Mucosa of descending colon (tissue), 3 donors: ENCODE measurements around the gene BLID. TPM values are rescaled to one million over a fixed set of nuclear protein-coding genes. Genes with fewer than 3 reads are reported as not detected.

ENCODE experiments used
- ATAC-seq: fragments of 200-7000 bp; cut with Tn5 transposase; one replicate; pipeline ENCODE4 v1.9.1; 2020; ENCODE audit warnings: mild to moderate bottlenecking, moderate library complexity
- DNase-seq, 3 donors: peaks; one replicate each; pipeline ENCODE4 v3.0.0-alpha.2; 2020
- H3K36me3 ChIP-seq: fragments of 200-600 bp; one replicate; pipeline ENCODE4 v1.8.0; 2021; ENCODE audit warnings: low read depth, mild to moderate bottlenecking
- H3K4me1 ChIP-seq: fragments of 200-600 bp; one replicate; pipeline ENCODE4 v1.8.0; 2021; ENCODE audit warnings: low read depth, mild to moderate bottlenecking
- H3K4me3 ChIP-seq: fragments of 200-600 bp; one replicate; pipeline ENCODE4 v1.8.0; 2021; ENCODE audit warnings: mild to moderate bottlenecking
- H3K9me3 ChIP-seq: fragments of 200-600 bp; one replicate; pipeline ENCODE4 v1.8.0; 2021; ENCODE audit warnings: mild to moderate bottlenecking
- intact Hi-C, 2 donors: fragments of 100-400 bp; cut with DNase I in 1 of 2; cut with micrococcal nuclease in 1 of 2; formaldehyde crosslinking; loops; one replicate each; pipeline versions ENCODE4 v1.11.0 to v1.11.1; 2022; cut with DNase I, micrococcal nuclease
- total RNA-seq, 3 donors: library from RNA; stranded (reverse); fragmentation: NEBNext Ultra II Directional in 2 of 3; extraction: Animal tissue kit (Norgen Biotek cat#: 25700) in 2 of 3; gene quantifications; one replicate each; pipeline versions ENCODE4 v1.2.1 to v1.2.4, GENCODE V29; 2021 to 2023
- TF ChIP-seq, protein P1 (sequence below): fragments of 200-600 bp; IDR thresholded peaks from one replicate; pipeline ENCODE4 v1.8.0; 2022; ENCODE audit warnings: antibody characterized with exemption, mild to moderate bottlenecking
- donor health status: DM: no; HTN: no; CAD: no; lungs with moderate emphysema.
- donor health status: DM: no; HTN: no; CAD: no.
- donor health status: DM: no; HTN: yes; CAD: no.

BLID gene
- total RNA-seq, 3 donors from 2014 or later, result 0.73 TPM; not detected in 2

- intact Hi-C loops, result no loop called here
- ATAC-seq (no peak), DNase-seq (no peak)
- no peak overlapping the region for H3K4me3 ChIP-seq
- TF ChIP-seq, protein P1, sequence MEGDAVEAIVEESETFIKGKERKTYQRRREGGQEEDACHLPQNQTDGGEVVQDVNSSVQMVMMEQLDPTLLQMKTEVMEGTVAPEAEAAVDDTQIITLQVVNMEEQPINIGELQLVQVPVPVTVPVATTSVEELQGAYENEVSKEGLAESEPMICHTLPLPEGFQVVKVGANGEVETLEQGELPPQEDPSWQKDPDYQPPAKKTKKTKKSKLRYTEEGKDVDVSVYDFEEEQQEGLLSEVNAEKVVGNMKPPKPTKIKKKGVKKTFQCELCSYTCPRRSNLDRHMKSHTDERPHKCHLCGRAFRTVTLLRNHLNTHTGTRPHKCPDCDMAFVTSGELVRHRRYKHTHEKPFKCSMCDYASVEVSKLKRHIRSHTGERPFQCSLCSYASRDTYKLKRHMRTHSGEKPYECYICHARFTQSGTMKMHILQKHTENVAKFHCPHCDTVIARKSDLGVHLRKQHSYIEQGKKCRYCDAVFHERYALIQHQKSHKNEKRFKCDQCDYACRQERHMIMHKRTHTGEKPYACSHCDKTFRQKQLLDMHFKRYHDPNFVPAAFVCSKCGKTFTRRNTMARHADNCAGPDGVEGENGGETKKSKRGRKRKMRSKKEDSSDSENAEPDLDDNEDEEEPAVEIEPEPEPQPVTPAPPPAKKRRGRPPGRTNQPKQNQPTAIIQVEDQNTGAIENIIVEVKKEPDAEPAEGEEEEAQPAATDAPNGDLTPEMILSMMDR, result no peak
- no peaks in the 10 kb centered on the region for H3K9me3 ChIP-seq
- H3K4me1 ChIP-seq, result no peaks in the 10 kb centered on the region
- H3K36me3 ChIP-seq, result no peaks in the 10 kb centered on the region
These were observed 1.0 kb downstream of the BLID start for GRCh38 chr11:122114976-122115375.

DNA sequence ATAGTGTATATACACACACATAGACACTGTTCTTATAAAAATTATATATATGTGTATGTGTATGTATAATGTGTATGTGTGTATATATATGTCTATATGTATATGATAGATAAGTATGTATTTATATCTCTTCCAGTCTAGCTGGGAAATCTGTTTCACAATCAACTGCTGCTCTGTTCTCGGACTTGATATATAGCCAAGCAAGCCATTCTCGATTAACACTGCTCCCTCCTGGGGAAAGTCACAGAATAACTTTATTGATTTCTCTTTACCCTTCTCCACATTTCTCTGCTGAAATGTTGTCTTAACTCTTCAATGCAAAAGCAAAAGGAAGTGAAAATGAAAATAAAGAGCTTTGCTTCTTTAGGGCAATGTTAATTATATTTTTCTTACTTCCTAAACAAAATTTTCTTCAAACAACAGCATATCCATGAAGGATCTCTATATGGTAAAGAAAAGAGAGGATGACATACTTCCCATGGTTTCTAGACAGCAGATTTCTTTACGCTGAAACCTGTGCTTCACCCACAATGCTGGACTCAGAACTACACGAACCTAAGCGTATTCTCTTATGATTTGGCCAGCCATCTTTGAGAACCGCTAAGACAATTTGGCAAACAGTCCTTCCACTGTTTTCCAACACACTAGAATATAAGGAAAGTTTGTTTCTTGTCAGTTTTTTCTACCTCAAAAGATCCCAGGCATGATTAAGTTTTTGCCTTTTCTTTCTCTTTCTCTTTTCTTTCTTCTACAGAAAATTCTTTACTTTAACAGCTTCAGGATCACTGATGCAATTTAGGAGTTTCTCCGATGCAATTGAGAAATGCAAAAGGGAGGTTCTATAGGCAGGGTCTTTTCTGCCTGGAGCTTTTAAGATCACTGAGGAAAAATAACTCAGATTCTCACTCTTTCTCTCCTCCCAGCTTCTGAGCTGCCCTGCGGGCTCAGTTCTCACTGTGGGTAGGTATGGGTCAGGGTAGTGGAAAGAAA is 1.9 kb downstream of the BLID start:
- Histone ChIP-seq H3K9me3 (no peaks in the 10 kb centered on the region), H3K4me3 (no peak overlapping the region), H3K36me3 (no peaks in the 10 kb centered on the region), H3K4me1 (no peaks in the 10 kb centered on the region)
- ATAC-seq (no peak), DNase-seq (no peak)
- intact Hi-C loops, result no loop called here
- TF ChIP-seq, protein P1, result no peak

- Histone ChIP-seq H3K4me3 (no peak overlapping the region), H3K4me1 (no peaks in the 10 kb centered on the region), H3K9me3 (no peaks in the 10 kb centered on the region), H3K36me3 (no peaks in the 10 kb centered on the region)
- TF ChIP-seq, protein P1, result no peak
- intact Hi-C loops, result no loop called here
- DNase-seq (no peak), ATAC-seq (no peak)
These were observed 3.3 kb downstream of the BLID start for GRCh38 chr11:122112470-122113365.

DNA sequence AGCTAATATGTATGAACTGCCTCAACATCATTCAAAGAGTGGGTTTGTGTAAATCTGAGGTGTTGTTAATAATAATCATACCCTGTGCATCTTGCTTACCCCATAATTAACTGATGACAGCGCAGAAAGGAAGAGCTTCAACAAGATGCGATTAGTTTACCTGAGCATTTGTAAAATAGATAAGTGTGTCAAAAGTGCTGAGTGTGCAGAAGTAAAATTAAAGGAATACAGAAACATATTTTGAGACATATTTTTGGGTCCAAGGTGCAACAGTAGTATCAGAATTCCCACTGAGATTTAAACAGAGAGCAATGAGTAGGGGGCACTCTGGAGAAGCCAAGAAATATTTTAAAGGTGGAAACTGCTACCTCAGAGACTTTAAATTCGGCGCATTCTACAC is 6.1 kb downstream of the BLID start:
- Histone ChIP-seq H3K4me1 (no peaks in the 10 kb centered on the region), H3K36me3 (no peaks in the 10 kb centered on the region), H3K4me3 (no peak overlapping the region), H3K9me3 (no peaks in the 10 kb centered on the region)
- TF ChIP-seq, protein P1, result no peak
- DNase-seq (no peak), ATAC-seq (no peak)
- intact Hi-C loops, result loop anchor here in 1 of 2 donors (10.0 kb wide), 1 partner anchor 95 kb away; no protein-coding TSS in a partner anchor

- TF ChIP-seq, protein P1, result no peak
- Histone ChIP-seq H3K9me3 (no peaks in the 10 kb centered on the region), H3K4me3 (no peak overlapping the region), H3K36me3 (no peaks in the 10 kb centered on the region), H3K4me1 (no peaks in the 10 kb centered on the region)
- no peak for ATAC-seq
- intact Hi-C loops, result loop anchor here in 1 of 2 donors (10.0 kb wide), 1 partner anchor 96 kb away; no protein-coding TSS in a partner anchor
- DNase-seq, result no peak
These were observed 7.2 kb downstream of the BLID start for GRCh38 chr11:122108828-122109227.
